NOMO-1 treated with DMSO at 0.1 percent for 48 hours (cell line): Measurements from ENCODE around the gene PRTG.
"Not testable (repeated sequence)": the region's sequence is repeated elsewhere in the genome, so short reads cannot be mapped to it uniquely, and the experiment has no call there.

Experiments
- DNase-seq: peaks from one replicate; lab custom pipeline; 2025; ENCODE audit not compliant: unreplicated experiment; lab: John Stamatoyannopoulos, UW

Gene PRTG

GRCh38 chr15:55649058-55649423 is 93.9 kb downstream of the PRTG start:
- DNase-seq = no peak

GRCh38 chr15:55638764-55639163 is 104.2 kb downstream of the PRTG start:
- DNase-seq = no peak

- no peak for DNase-seq
These were observed 105.9 kb downstream of the PRTG start for GRCh38 chr15:55637086-55637485.

GRCh38 chr15:55633731-55634130 is 109.2 kb downstream of the PRTG start:
- no peak for DNase-seq

GRCh38 chr15:55632434-55632833 is 110.5 kb downstream of the PRTG start:
- no peak for DNase-seq

GRCh38 chr15:55630858-55631257 is 112.1 kb downstream of the PRTG start:
- no peak for DNase-seq

- DNase-seq = no peak
These were observed 114.6 kb downstream of the PRTG start for GRCh38 chr15:55628369-55628730.

- DNase-seq = peak; percentile 43
These were observed 115.1 kb downstream of the PRTG start for GRCh38 chr15:55627730-55628368.

- DNase-seq = peak; percentile 4
These were observed 123.2 kb downstream of the PRTG start for GRCh38 chr15:55619783-55620182.

GRCh38 chr15:55618387-55618786 is 124.6 kb downstream of the PRTG start:
- DNase-seq = no peak

GRCh38 chr15:55615445-55615844 is 127.5 kb downstream of the PRTG start:
- no peak for DNase-seq

- DNase-seq = no peak
These were observed 129.2 kb downstream of the PRTG start for GRCh38 chr15:55613727-55614126.

- no peak for DNase-seq
These were observed 136.7 kb downstream of the PRTG start for GRCh38 chr15:55606214-55606613.

GRCh38 chr15:55601374-55601773 is 141.6 kb downstream of the PRTG start:
- no peak for DNase-seq

GRCh38 chr15:55599439-55599838 is 143.5 kb downstream of the PRTG start:
- DNase-seq = no peak

- not testable (repeated sequence) for DNase-seq
These were observed 149.9 kb downstream of the PRTG start for GRCh38 chr15:55593019-55593418.

GRCh38 chr15:55590788-55591187 is 152.2 kb downstream of the PRTG start:
- no peak for DNase-seq

GRCh38 chr15:55589287-55589686 is 153.7 kb downstream of the PRTG start:
- DNase-seq = no peak

- DNase-seq = no peak
These were observed 154.2 kb downstream of the PRTG start for GRCh38 chr15:55588815-55589115.

GRCh38 chr15:55588070-55588814 is 154.7 kb downstream of the PRTG start, which contains the start of gene PYGO1:
Gene PYGO1, minus strand, starts transcription at chr15:55588345. Its CDS starts 462 bp downstream, at chr15:55587883.
- DNase-seq = peak; percentile 44

GRCh38 chr15:55587321-55588069 is 155.5 kb downstream of the PRTG start:
- no peak for DNase-seq

- no peak for DNase-seq
These were observed 156.1 kb downstream of the PRTG start for GRCh38 chr15:55586808-55587207.
